GM12878 (cell line): ENCODE data around the gene SLC38A7. TPM values are rescaled to one million over a fixed set of nuclear protein-coding genes. Genes with fewer than 3 reads are reported as not detected.

ENCODE experiments used
- ATAC-seq: fragments of 200-7000 bp; cut with Tn5 transposase; 3 replicates; pipeline ENCODE4 v1.9.1; 2020; ENCODE audit warnings: mild to moderate bottlenecking, moderate library complexity
- BruUV-seq: library from RNA; stranded (reverse); fragments of 400-500 nt; replicated peaks from 2 replicates; lab custom pipeline; 2021; lab: Mats Ljungman, UMichigan
- CTCF ChIA-PET: fragments of 300-600 bp; sonication (Branson Sonifier 250); formaldehyde crosslinking; extraction: SDS; loops from one replicate; lab custom pipeline; 2021; ENCODE audit warnings: inconsistent platforms; lab: Yijun Ruan, JAX
- POLR2A ChIA-PET: fragments of 350-600 bp; formaldehyde crosslinking; extraction: SDS; loops from one replicate; lab custom pipeline; 2021; ENCODE audit warnings: inconsistent platforms; lab: Charles Lee
- RAD21 ChIA-PET: fragments of 300-600 bp; sonication (Branson Sonifier 250); formaldehyde crosslinking; loops from one replicate; lab custom pipeline; 2023; ENCODE audit warnings: antibody characterized with exemption; ENCODE audit not compliant: unreplicated experiment; lab: Charles Lee
- SMC1A ChIA-PET: fragments of 300-600 bp; sonication (Branson Sonifier 250); formaldehyde crosslinking; loops from one replicate; lab custom pipeline; 2023; ENCODE audit not compliant: unreplicated experiment, uncharacterized antibody; lab: Charles Lee
- DNase-seq: peaks from one replicate; pipeline ENCODE4 v3.0.0-alpha.2; 2011; ENCODE audit warnings: low read depth, low spot score
- FAIRE-seq: peaks from 3 replicates; lab custom pipeline; 2011; peaks lifted over from hg19 to GRCh38; lab: Jason Lieb, UNC
- H2AFZ ChIP-seq: 2 replicates; pipeline ENCODE4 v1.6.0; 2011; ENCODE audit warnings: low read depth, low read length, control low read depth; ENCODE audit not compliant: control insufficient read depth
- H3K27ac ChIP-seq: 2 replicates; pipeline ENCODE4 v1.5.1; 2011; ENCODE audit warnings: control low read depth; ENCODE audit not compliant: control insufficient read depth, insufficient read depth
- H3K27me3 ChIP-seq, 2 experiments: replicated peaks in 1 of 2; 2 replicates each; pipeline versions ENCODE4 v1.6.0 to v1.6.1; 2011; ENCODE audit warnings: low read length in 1 of 2; ENCODE audit not compliant: control insufficient read depth in 2 of 2, insufficient read depth in 2 of 2
- H3K36me3 ChIP-seq, 2 experiments: 2 replicates each; pipeline ENCODE4 v1.5.1; 2011; ENCODE audit warnings: low read length in 1 of 2; ENCODE audit not compliant: control insufficient read depth in 2 of 2, insufficient read depth in 2 of 2
- H3K4me1 ChIP-seq: 2 replicates; pipeline ENCODE4 v1.6.1; 2011; ENCODE audit warnings: mild to moderate bottlenecking, low read length, moderate library complexity, mixed read lengths; ENCODE audit not compliant: control insufficient read depth, insufficient read depth
- H3K4me2 ChIP-seq: 2 replicates; pipeline ENCODE4 v1.6.0; 2011; ENCODE audit warnings: control low read depth; ENCODE audit not compliant: control insufficient read depth, insufficient read depth
- H3K4me3 ChIP-seq: fragments of 200-600 bp; sonication (generic); 2 replicates; pipeline ENCODE4 v1.5.1; 2016
- H3K79me2 ChIP-seq: 2 replicates; pipeline ENCODE4 v1.6.0; 2011; ENCODE audit warnings: low read length; ENCODE audit not compliant: control insufficient read depth, insufficient read depth
- H3K9ac ChIP-seq: 2 replicates; pipeline ENCODE4 v1.8.0; 2011; ENCODE audit warnings: low read length, control low read depth, mixed read lengths; ENCODE audit not compliant: control insufficient read depth, insufficient read depth
- H3K9me3 ChIP-seq: replicated peaks from 3 replicates; pipeline ENCODE4 v1.5.1; 2011; ENCODE audit warnings: mild to moderate bottlenecking, low read length; ENCODE audit not compliant: control insufficient read depth, insufficient read depth
- H4K20me1 ChIP-seq: 2 replicates; pipeline ENCODE4 v1.6.0; 2011; ENCODE audit not compliant: control insufficient read depth, insufficient read depth
- ATF2 ChIP-seq: IDR thresholded peaks from 2 replicates; pipeline ENCODE4 v1.6.1; 2012; ENCODE audit warnings: low read length, inconsistent platforms
- E2F8 ChIP-seq: fragments of 450-650 bp; IDR thresholded peaks from 2 replicates; pipeline ENCODE4 v1.6.1; 2018; ENCODE audit warnings: mild to moderate bottlenecking, low read depth, moderate library complexity; ENCODE audit not compliant: partially characterized antibody
- KDM1A ChIP-seq: fragments of 200-600 bp; sonication (generic); IDR thresholded peaks from 2 replicates; pipeline ENCODE4 v1.6.1; 2016; ENCODE audit warnings: borderline replicate concordance
- RB1 ChIP-seq: fragments of 450-650 bp; formaldehyde crosslinking; IDR thresholded peaks from 2 replicates; pipeline ENCODE4 v1.6.1; 2017; ENCODE audit warnings: mild to moderate bottlenecking, borderline replicate concordance
- TBL1XR1 ChIP-seq: IDR thresholded peaks from 2 replicates; pipeline ENCODE4 v1.6.1; 2012; ENCODE audit warnings: low read depth, low read length, improper control_type of control experiment
- WGBS: methylation state at CpG from one replicate; pipeline ENCODE4 v1.1.6; 2016; ENCODE audit warnings: low lambda C conversion rate; ENCODE audit not compliant: insufficient replicate concordance, insufficient coverage; ENCODE audit errors: missing lambda C conversion rate; 5-methylcytosine and 5-hydroxymethylcytosine counted together
- in situ Hi-C: fragments of 300-500 bp; cut with MboI; formaldehyde crosslinking; loops from 9 replicates; pipeline ENCODE4 v1.14.3; 2018; ENCODE audit warnings: mixed read lengths
- intact Hi-C: fragments of 100-400 bp; cut with micrococcal nuclease; formaldehyde crosslinking; loops from one replicate; pipeline ENCODE4 v1.14.2; 2022; ENCODE audit not compliant: unreplicated experiment
- polyA plus RNA-seq, 11 experiments: library from polyadenylated mRNA; depleted of rRNA in 4 of 11; unstranded in 6 of 11; stranded (reverse) in 5 of 11; fragments of >200 nt; fragmentation: Nextera tagmentation in 4 of 11; fragmentation: Illumina TruSeq in 1 of 11; extraction: Ambion mirVana in 4 of 11; extraction: Trizol in 1 of 11; gene quantifications; 1 replicate in 1 of 11; 2 replicates in 10 of 11; pipeline versions ENCODE4 v1.2.1 to v1.2.3, GENCODE V29; 2011 to 2016; ENCODE audit warnings: inconsistent platforms in 2 of 11, missing spikeins in 2 of 11, low read depth in 1 of 11
- total RNA-seq, 4 experiments: library from RNA; depleted of rRNA in 3 of 4; stranded (reverse); fragments of >200 nt in 3 of 4; fragmentation: Illumina TruSeq in 1 of 4; extraction: Trizol in 1 of 4; gene quantifications; 2 replicates each; pipeline versions ENCODE4 v1.2.1 to v1.2.3, GENCODE V29; 2013 to 2021
- TF ChIP-seq, protein P1 (sequence below): fragments of 450-650 bp; IDR thresholded peaks from 2 replicates; pipeline ENCODE4 v1.6.1; 2018; ENCODE audit warnings: borderline replicate concordance, mild to moderate bottlenecking; ENCODE audit not compliant: partially characterized antibody
- TF ChIP-seq, protein P2 (sequence below): fragments of 450-650 bp; IDR thresholded peaks from 2 replicates; pipeline ENCODE4 v1.6.1; 2017; ENCODE audit warnings: mild to moderate bottlenecking, moderate library complexity

Gene SLC38A7
- total and polyA plus RNA-seq, 10 of the 15 experiments (the other 5 are each of a cell fraction or from before 2014, with no cell fraction given): 1.4 to 7.8 (median 4.7) TPM

DNA sequence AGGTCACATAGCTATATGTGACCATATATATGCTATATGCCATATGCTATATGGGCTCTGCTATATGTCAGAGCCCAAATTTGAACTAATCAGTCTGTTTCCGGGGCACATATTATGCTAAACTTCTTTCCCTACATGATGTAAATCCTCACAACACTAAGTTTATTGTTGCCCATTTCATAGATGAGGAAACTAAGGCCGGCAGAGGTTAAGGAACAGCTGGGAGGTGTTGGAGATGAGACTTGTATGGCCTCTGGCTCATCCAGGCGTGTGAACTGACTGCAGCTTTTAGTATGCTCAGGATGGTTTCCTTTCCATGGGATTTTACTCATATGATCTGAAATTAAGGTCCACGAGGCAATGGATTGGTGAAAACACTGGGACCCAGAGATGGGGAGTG is 37.5 kb downstream of the SLC38A7 start:
- RAD21 ChIA-PET: no interaction called here

More for the DNA sequence above, 37.5 kb downstream of the SLC38A7 start:
- ChIA-PET SMC1A (no interaction called here), POLR2A (no interaction called here), CTCF (interaction anchor here (1.0 to 1.2 kb wide), 3 partner anchors 8 to 311 kb away, joined by 3 to 4 read pairs (median 4); no protein-coding TSS in a partner anchor)
- H3K36me3 ChIP-seq: no peaks in the 10 kb centered on the region
- H3K9ac ChIP-seq: no peak overlapping the region
- H3K9me3 ChIP-seq: no peaks in the 10 kb centered on the region
- H3K27ac ChIP-seq: no peak overlapping the region
- no peak overlapping the region for H3K4me2 ChIP-seq
- H2AFZ ChIP-seq: no peak overlapping the region
- WGBS: 38% methylated on average over 4 of the region's 4 CpGs
- DNase-seq (no peak), ATAC-seq (no peak), FAIRE-seq (no peak)
- H3K4me3 ChIP-seq: no peak overlapping the region
- no TSS peak for BruUV-seq
- no peaks in the 10 kb centered on the region for H4K20me1 ChIP-seq
- no peaks in the 10 kb centered on the region for H3K27me3 ChIP-seq
- intact Hi-C loops (no loop called here), in situ Hi-C loops (no loop called here)
- no peaks in the 10 kb centered on the region for H3K4me1 ChIP-seq
- H3K79me2 ChIP-seq: no peaks in the 10 kb centered on the region
- TF ChIP-seq, protein P1, sequence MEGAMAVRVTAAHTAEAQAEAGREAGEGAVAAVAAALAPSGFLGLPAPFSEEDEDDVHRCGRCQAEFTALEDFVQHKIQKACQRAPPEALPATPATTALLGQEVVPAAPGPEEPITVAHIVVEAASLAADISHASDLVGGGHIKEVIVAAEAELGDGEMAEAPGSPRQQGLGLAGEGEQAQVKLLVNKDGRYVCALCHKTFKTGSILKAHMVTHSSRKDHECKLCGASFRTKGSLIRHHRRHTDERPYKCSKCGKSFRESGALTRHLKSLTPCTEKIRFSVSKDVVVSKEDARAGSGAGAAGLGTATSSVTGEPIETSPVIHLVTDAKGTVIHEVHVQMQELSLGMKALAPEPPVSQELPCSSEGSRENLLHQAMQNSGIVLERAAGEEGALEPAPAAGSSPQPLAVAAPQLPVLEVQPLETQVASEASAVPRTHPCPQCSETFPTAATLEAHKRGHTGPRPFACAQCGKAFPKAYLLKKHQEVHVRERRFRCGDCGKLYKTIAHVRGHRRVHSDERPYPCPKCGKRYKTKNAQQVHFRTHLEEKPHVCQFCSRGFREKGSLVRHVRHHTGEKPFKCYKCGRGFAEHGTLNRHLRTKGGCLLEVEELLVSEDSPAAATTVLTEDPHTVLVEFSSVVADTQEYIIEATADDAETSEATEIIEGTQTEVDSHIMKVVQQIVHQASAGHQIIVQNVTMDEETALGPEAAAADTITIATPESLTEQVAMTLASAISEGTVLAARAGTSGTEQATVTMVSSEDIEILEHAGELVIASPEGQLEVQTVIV: no peak
- TF ChIP-seq E2F8 (no peak), RB1 (no peak), TBL1XR1 (no peak), ATF2 (no peak), KDM1A (no peak)
- TF ChIP-seq, protein P2, sequence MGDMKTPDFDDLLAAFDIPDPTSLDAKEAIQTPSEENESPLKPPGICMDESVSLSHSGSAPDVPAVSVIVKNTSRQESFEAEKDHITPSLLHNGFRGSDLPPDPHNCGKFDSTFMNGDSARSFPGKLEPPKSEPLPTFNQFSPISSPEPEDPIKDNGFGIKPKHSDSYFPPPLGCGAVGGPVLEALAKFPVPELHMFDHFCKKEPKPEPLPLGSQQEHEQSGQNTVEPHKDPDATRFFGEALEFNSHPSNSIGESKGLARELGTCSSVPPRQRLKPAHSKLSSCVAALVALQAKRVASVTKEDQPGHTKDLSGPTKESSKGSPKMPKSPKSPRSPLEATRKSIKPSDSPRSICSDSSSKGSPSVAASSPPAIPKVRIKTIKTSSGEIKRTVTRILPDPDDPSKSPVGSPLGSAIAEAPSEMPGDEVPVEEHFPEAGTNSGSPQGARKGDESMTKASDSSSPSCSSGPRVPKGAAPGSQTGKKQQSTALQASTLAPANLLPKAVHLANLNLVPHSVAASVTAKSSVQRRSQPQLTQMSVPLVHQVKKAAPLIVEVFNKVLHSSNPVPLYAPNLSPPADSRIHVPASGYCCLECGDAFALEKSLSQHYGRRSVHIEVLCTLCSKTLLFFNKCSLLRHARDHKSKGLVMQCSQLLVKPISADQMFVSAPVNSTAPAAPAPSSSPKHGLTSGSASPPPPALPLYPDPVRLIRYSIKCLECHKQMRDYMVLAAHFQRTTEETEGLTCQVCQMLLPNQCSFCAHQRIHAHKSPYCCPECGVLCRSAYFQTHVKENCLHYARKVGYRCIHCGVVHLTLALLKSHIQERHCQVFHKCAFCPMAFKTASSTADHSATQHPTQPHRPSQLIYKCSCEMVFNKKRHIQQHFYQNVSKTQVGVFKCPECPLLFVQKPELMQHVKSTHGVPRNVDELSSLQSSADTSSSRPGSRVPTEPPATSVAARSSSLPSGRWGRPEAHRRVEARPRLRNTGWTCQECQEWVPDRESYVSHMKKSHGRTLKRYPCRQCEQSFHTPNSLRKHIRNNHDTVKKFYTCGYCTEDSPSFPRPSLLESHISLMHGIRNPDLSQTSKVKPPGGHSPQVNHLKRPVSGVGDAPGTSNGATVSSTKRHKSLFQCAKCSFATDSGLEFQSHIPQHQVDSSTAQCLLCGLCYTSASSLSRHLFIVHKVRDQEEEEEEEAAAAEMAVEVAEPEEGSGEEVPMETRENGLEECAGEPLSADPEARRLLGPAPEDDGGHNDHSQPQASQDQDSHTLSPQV: no peak
